HG02588 (cell line): ENCODE measurements around the gene RECQL5.

Experiments used
- ATAC-seq: cut with Tn5 transposase; IDR thresholded peaks from one replicate; pipeline ENCODE4 v1.9.1; 2021; ENCODE audit warnings: mild to moderate bottlenecking, moderate library complexity; ENCODE audit not compliant: unreplicated experiment

Gene RECQL5

DNA sequence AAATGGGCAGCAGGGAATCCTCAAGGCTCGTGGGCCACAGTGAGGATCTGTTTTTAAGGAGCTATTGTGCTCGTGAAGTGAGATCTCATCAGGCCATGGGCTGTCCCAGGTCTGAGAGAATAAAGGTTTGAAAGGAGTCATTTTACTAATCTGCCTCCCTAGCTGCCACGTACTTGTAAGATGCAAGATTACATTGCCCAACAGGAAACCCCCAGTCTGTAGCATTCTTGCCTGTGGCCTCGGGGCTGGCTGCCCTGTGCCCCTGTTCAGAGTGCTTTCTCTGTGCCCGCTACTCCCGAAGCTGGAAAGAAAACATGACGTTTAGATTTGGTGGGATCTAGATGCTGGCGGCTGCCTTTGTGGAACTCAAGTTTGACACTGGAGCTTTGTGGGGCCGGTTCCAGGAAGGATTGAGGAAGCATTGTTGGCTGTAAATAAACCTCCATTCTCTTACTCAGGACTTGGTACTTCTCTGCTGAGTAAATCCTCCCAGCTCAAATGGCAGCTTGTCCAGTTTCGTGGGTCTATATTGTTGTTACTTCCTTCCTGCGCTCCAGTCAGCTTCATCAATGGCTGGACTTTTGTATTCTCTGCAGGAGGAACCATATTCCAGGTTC is 21.4 kb upstream of the RECQL5 start:
- ATAC-seq: no peak

DNA sequence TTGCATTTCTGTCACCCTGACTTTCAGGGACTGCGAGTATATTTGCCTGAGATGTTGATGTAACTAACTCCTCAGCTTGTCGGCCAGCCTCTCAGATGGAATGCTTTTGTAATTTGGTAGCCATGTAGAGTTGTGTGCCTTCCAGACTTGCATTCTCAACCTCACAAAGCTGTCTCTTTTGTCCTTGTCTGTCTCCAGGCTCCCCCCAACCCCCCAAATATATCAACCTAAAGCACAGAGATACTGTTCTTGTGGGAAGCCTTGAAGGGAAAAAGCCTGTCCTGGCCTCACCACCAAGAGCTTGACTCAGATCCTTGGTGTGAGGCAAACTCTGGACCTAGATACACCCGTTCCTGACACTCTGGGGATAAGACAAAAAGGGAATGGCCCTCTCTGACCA is 18.5 kb upstream of the RECQL5 start:
- ATAC-seq: no peak

DNA sequence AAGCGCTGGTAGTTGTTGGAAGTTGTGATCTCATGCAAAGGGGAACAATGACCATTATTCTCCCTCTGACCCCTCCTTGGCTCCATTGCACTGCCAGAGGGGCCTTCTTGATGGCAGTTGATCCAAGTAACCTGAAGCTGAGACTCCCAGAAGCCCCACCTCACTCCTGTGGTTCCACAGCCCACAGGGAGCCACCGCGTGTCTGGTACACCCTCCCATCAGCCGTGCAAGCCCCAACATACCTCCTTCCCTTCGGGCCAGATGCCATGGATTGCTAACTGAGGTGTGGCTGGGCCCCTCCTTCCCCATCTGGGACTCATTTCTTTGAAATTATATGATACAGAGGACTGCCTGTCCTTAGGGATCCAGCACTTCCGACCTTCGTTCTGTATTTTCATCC is 18.0 kb upstream of the RECQL5 start:
- no peak for ATAC-seq

DNA sequence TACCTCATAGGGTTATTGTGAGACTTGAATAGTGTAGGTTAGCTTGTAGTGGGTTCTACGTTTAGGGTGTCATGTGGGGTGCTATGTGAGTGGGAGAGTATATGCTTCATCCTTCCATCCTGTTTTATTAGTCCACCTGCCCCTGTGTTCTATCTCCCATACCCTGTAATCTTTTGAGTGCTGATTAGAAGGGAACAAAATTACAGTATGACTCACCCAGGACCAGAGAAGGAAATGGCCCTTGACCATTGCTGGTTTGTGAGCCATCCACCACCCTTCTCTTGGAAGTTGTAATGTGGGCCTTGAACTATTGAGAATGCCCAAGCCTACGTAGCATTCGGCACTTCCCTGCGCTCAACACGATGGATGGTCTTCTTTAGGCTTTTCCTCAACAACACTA is 17.3 kb upstream of the RECQL5 start:
- ATAC-seq: no peak

DNA sequence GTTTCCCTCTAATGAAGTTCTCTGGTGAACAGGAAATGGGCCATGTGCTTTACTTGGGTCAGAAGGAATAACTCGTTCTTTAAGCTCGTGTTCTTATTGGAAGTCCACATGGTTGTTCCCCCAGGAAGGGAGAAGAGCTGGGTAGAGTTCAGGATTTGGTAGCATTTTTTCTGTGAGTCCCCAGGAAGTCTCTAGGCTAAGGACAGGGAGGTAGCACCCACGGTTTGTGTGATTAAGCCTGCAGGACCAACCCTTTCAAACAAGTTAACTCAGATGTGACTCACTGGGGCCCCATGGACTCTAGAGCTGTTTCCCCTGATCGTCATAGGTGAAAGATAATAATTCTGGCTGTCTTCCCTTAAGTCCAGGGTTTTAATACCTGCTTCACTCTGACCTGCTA is 16.6 kb upstream of the RECQL5 start:
- ATAC-seq: no peak

DNA sequence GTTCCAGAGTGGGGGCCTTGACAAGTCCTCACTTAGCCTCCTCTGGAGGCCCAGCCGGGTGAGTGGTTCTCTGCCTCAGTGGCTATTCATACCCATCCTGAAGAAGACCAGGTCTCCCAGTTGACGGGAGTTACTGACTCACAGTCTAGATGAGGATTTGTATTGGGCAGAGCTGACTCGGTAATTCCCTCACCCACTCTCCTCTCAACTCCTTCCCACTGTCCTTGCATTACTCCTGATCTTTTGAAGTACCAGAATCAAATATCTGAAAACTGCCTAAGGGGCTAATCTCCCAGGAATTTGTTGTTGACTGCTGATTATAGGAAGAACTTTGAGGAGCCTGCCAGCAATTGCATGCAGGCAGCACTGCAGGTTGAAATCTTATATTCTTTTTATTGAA is 14.3 kb upstream of the RECQL5 start:
- no peak for ATAC-seq

DNA sequence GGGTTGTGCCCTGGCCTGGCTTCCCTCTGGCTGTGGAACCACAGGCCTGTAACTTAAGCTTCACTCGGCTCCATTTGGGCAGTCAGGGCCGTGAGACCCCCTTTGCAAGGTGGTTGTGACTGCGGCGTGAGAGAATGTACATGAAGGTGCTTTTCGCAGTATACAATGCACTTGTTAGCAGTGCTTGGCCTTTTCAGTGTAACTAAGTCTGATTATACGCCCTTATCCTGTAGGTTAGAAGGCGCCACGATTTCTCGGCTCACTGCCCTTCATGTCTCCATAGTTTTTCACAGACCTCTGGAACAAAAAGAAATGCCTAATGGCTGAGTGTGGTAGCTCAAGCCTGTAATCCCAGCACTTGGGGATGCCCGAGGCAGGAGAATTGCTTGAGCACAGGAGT is 13.5 kb upstream of the RECQL5 start:
- no peak for ATAC-seq

DNA sequence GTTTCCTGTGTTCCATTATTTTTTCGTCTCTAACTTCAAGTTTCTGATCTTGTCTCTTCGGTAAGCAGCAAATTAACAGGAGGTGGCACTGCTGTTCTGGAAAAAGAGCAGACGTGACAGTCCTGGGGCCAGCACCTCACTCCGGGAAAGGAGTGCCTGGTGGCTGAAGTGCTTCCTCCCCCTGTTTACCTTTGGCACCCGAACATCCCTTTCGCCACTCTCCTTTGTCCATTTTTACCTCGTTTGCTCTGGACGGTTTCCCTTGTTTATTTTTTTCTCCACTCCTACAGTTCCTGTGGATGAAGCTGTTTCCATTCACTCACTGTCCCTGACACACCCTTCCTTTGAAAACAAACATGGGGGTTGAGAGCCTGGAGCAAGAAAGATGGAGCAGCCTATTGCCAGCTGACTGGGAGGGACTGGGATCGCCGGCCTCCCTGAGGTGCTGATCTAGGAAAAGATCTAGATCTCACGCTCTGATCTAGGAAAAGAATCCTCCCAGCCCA is 12.8 kb upstream of the RECQL5 start:
- ATAC-seq: no peak

DNA sequence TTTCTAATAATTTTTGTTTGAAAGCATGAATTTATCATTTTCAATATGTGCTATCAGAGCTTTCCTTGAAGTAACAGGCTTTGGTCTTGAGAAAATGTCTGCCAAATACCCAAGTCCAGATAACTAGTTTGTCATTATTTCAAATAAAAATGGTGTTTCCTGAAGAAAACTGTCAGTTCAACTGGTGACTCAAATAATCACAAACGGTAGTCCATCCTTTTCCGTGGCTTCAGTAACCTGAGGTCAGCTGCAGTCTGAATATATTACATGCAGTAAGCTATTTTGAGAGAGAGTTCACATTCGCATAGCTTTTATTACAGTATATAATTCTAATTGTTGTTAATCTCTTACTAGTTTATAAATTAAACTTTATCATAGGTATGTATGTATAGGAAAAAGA is 9.5 kb upstream of the RECQL5 start:
- no peak for ATAC-seq

DNA sequence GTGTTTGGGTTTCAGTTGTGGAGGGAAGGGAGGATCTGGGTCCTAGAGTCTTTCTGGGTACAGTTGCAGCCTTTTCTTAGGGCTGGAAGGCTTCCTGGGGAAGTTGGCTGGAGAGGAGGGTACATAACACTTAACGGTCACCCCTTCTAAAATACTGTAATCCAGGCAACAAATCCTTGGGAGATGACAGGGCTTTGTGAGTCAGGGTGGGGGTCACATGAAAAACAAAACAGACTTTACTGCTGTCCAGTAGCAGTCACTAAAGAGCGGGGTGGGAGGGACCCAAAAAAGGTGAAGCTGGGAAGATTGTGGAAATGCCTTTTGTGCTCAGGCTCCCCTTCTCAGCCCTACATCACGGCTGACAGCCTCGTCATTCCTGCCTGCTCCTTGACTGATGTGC is 6.5 kb upstream of the RECQL5 start:
- ATAC-seq: no peak

DNA sequence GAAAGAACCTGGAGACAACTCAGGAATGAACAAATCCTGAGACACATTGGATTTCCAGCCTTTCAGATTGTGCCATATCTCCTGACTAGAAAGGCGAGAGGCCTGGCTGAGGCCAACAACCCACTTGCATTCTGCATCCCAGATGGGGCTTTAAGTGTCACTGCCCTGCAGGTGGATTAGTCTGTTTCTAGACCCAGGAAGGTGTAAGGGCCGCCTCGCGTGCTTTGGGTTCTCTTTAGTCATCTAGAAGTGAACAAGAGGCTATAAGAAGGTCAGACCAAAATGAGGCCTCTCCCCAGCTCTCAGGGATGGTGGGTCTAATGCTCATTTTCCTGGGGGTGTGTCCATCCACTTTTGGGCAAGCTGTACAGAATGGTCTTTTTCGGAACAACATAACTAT is 5.1 kb upstream of the RECQL5 start:
- ATAC-seq: no peak

DNA sequence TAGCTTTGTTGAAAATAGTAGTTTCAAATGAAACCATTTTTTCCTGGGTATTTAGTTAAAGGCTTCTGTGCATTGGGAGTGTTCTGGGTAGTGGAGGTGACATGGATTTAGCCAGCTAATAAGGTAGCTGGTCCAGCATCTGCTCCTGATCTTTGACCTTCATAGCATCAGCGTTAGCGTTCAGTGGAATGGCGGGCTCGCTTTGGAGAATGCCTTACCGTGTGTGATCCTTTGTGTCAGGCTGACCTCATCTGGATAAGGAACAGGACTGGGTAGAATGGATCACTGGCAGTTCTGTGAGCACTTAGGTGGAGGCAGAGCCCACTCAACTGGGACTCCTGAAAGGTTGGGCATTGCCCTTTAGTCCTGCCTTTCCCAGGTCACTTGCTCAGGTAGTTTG is 3.9 kb upstream of the RECQL5 start:
- ATAC-seq: no peak

DNA sequence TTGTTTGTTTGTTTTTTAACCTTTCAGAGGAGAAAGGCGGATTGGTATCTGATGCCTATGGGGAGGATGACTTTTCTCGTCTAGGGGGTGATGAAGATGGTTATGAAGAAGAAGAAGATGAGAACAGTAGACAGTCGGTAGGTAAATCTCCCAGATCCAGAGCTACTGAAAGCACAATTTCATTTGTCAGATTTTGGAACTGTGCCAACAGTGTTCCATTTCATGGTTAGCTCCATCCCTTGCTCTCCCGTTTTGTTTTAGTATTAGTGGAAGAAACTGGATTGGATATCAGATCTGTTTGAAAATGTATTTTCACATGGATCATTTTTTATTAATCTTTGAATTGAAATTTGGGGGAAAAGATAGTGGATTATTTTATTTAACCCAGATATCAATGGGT is 1.5 kb upstream of the RECQL5 start:
- no peak for ATAC-seq

DNA sequence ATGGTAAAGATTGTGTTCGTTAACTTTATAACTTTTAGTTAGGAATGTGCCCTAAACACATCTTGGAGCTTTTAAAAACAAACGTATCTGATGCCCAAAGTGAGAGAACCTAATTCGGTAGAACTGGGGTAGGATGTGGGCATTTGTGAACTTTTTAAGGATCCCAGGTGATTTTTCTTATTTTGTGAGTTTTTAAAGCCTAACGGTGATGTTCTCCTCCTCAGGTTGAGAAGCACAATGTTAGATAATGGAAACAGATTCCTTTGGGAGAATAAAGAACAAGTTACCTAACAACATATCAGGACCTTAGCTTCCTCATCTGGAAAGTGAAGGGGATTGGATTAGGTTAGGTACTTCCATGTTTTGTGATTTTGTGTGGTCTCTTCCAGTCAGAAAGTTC is 871 bp upstream of the RECQL5 start:
- no peak for ATAC-seq

DNA sequence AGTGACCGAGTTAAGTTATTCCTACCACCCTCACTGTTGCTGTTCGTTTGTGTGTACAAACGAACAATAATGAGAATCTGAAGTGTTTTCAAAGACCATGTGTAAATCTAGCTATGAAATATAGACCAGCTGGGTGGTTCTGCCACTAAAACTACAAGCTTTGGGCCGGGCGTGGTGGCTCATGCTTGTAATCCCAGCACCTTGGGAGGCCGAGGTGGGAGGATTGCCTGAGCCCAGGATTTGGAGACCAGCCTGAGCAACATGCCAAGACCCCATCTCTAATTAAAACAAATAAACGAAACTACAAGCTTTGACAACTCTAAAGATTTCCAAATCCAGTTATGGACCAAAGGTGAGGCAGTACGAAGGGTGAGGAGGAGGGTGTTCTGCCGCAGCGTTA is 973 bp downstream of the RECQL5 start:
- ATAC-seq: no peak

DNA sequence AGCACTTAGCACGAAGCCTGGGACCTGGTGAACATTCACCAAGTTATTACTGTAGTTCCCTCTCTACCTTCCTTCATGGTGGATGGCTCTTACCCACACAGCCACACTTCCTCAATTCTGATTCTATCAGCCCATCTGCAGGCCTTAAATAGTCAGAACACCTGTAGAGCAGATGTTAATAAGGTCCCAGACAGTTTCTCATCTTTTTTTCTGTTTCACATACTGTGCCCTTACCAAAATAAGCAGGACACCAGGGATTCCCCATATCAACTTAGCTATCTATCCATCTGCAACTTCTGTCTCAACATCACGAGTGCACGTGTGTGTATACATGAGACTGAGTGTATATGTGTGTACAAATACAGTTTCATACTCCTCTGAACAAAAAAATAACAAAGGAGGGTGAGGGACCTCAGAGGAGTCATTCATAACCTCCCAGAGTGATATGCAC is 2.8 kb downstream of the RECQL5 start:
- peak; percentile 53 for ATAC-seq

DNA sequence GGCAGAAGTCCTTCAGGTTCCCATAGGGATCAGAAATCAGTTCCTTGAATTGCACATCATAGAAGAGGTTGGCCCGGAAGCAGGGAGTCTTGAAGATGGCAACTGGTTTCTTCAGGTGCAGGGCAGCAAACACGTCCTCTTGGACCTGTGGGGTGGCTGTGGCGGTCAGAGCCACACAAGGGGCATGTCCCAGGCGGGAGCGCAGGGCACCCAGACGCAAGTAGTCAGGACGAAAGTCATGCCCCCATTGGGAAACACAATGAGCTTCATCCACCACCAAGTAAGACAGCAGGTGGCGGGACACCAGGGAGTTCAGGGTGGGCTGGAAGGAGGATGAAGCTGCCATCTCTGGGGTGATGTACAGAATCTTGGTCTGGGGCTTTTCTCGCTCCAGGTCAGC is 4.4 kb downstream of the RECQL5 start:
- ATAC-seq: no peak

DNA sequence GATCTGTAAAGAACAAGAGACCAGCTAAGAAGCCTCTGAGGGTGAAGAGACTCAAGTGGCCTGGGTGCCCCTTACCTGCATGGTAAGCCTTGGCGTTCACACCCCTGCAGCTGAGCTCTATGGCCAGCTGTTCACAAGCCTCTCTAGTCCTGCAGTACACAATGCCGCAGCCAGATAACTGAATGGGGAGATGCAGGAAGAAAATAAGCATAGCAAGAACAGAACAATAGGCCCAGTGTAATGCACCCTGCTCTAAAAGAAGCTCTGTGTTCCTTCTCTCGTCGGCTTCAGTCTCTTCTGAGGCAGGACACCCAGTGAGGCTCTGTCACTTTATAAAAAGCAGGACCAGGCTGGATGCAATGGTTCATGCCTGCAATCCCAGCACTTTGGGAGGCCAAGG is 5.4 kb downstream of the RECQL5 start:
- ATAC-seq: no peak

DNA sequence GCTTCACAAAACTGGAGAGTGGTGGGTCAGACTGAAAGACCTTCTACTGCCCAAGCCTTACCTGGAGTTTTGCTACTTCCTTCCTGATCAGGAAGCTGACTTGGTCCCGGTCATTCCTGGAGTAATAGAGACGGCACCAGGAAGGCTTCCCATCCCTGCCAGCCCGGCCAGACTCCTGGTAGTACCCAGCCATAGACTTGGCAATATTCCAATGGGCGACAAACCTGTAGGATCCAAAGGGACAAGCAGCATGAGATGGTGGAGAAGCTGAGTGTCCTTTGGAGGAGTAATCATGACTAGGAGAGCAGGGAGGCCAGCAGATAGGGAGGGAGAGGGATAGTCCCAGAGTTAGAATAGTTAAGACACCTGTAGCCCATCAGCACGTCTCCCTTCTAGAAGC is 8.7 kb downstream of the RECQL5 start:
- no peak for ATAC-seq

DNA sequence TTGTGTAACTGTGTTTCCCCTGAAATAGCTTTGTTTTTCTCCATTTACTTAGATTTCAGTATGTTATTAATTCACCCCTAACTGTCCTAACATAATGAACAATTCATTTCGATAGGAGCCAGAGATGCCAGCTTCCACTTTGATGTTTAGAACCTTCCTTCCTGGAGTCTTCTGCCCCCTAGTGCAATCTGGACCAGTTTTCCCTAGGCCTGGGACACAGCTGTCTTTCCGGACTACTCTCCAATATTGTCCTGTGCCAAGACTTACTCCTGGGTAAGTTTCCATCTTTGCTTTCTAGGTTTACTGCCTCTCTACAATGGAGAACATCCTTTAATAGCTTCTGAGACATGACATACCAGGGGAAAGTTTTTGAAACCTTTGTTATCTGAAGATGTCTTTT is 12.8 kb downstream of the RECQL5 start:
- no peak for ATAC-seq

DNA sequence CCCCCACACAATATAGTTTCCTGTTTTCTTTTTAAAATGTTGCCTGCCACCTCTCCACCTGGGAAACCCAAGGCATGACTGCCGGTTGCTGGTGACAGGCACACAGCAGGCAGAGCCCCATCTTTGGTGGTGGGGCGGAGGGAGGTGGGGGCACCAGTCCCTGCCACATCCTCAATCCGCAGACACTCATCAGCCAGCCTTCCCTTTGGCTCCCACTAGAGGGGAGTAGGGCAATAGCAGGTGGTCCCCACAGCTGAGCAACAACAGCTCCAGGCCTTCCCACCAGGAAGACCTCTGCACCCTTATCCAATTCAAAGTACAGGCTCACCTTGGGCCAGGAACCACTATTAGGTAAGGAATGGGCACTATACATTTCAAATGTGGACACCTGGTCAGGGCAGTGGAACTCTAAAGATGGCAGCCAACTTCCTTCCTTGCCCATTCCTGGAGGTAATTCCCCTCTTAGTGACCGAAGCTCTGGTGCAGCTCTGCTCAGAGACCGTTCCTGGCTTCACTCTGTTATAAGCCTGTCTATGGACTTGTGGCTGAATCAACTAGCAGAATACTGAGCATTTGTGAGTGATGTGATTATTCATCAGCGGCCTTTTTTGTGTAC is 13.9 kb downstream of the RECQL5 start:
- no peak for ATAC-seq

DNA sequence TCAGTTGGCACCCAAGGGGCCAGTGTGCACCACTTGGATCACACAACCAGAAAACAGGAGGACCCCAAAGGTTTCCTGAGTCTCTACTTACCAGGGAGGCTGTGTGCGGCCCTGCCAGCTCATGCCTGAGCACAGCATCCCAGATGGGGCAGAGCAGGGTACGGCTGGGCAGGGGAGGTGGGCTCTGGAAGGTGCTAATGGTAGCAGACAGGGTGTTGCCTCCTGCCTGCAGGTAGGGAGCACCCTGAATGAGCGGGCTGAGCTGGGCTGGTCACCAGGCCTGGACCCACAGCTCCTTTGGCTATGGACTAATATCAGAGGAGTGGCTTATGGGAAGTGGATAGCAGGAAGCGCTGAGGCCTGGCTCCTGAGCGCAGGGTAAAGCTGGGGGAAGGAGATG is 14.6 kb downstream of the RECQL5 start:
- ATAC-seq: no peak

DNA sequence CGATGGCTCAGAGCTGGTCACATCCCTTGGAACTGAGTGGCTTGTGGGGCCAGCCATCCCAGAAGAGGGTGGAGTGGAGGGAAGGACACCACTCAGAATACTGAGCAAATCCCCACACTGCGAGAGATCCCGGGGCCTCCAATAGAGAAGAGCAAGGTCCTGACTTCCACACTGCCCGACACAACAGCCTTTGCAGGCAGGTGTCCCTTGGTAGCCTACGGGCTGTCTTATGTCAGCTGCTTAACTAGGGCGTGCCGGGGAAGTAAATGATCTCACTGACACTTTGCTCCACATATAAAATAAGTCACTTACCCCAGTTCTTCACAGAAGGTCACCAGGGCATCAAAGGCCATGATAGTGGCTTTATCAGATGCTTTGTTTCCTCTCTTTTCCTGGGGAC is 16.1 kb downstream of the RECQL5 start:
- ATAC-seq: no peak
